Left ventricle myocardium inferior (tissue), 1 donor: Measurements from ENCODE around the gene MAFG. TPM values are rescaled to one million over a fixed set of nuclear protein-coding genes. Genes with fewer than 3 reads are reported as not detected.

Experiments used
- DNase-seq: peaks from one replicate; pipeline ENCODE4 v3.0.0-alpha.2; 2020
- H3K27ac ChIP-seq: fragments of 200-600 bp; replicated peaks from 2 replicates; pipeline ENCODE4 v1.8.0; 2021
- H3K27me3 ChIP-seq: fragments of 200-600 bp; 2 replicates; pipeline ENCODE4 v1.8.0; 2021; ENCODE audit warnings: low read depth
- H3K36me3 ChIP-seq: fragments of 200-600 bp; 2 replicates; pipeline ENCODE4 v1.8.0; 2021
- H3K4me1 ChIP-seq: fragments of 200-600 bp; 2 replicates; pipeline ENCODE4 v1.8.0; 2021
- H3K4me3 ChIP-seq: fragments of 200-600 bp; 2 replicates; pipeline ENCODE4 v1.8.0; 2021; ENCODE audit warnings: mild to moderate bottlenecking, moderate library complexity
- H3K9me3 ChIP-seq: fragments of 200-600 bp; replicated peaks from 2 replicates; pipeline ENCODE4 v1.8.0; 2021
- CTCF ChIP-seq: fragments of 200-600 bp; IDR thresholded peaks from 2 replicates; pipeline ENCODE4 v1.8.0; 2021; ENCODE audit warnings: antibody characterized with exemption, mild to moderate bottlenecking, borderline replicate concordance
- intact Hi-C: fragments of 100-400 bp; cut with micrococcal nuclease; formaldehyde crosslinking; loops from one replicate; pipeline ENCODE4 v1.11.0; 2022
- total RNA-seq: library from RNA; stranded (reverse); fragmentation: NEBNext Ultra II Directional; extraction: Animal tissue kit (Norgen Biotek cat#: 25700); gene quantifications from one replicate; pipeline ENCODE4 v1.2.1, GENCODE V29; 2021
- donor health status: DM: no; HTN: yes; CAD: no; lungs with severe emphysema.

Gene MAFG
- total RNA-seq, 1 donor from 2014 or later: 24.3 TPM

- DNase-seq: no peak
- H3K4me3 ChIP-seq: peak overlapping the region; percentile 93
- H3K36me3 ChIP-seq: peaks cover 40% of the 10 kb centered on the region
- TF ChIP-seq CTCF: no peak
- intact Hi-C loops: no loop called here
- no peaks in the 10 kb centered on the region for H3K27me3 ChIP-seq
- peaks cover 36% of the 10 kb centered on the region for H3K4me1 ChIP-seq
- H3K9me3 ChIP-seq: no peaks in the 10 kb centered on the region
- H3K27ac ChIP-seq: peak overlapping the region; percentile 66
These were observed 15.6 kb downstream of the MAFG start for GRCh38 chr17:81911969-81912368.

GRCh38 chr17:81911277-81911961 lies 16.1 kb downstream of the MAFG start, which contains the start of gene PCYT2:
Gene PCYT2 (minus strand): TSS chr17:81911399. CDS start chr17:81911355, 44 bp downstream.
- Histone ChIP-seq H3K4me3 (peak within 1 kb of the TSS; percentile 93), H3K9me3 (no peaks in the 10 kb centered on the region), H3K36me3 (peaks cover 42% of the 10 kb centered on the region), H3K27me3 (no peaks in the 10 kb centered on the region), H3K4me1 (peaks cover 30% of the 10 kb centered on the region), H3K27ac (peak within 1 kb of the TSS; percentile 79)
- peak; percentile 11 for TF ChIP-seq CTCF
- peak; percentile 91 for DNase-seq
- intact Hi-C loops: no loop called here

GRCh38 chr17:81910840-81911276 lies 16.7 kb downstream of the MAFG start:
- H3K27me3 ChIP-seq: no peaks in the 10 kb centered on the region
- intact Hi-C loops: no loop called here
- no peaks in the 10 kb centered on the region for H3K9me3 ChIP-seq
- H3K36me3 ChIP-seq: peaks cover 47% of the 10 kb centered on the region
- peak overlapping the region; percentile 93 for H3K4me3 ChIP-seq
- peaks cover 24% of the 10 kb centered on the region for H3K4me1 ChIP-seq
- TF ChIP-seq CTCF: no peak
- H3K27ac ChIP-seq: peak overlapping the region; percentile 79
- DNase-seq: no peak

GRCh38 chr17:81909966-81910839 lies 17.3 kb downstream of the MAFG start:
- TF ChIP-seq CTCF: no peak
- peak overlapping the region; percentile 79 for H3K27ac ChIP-seq
- intact Hi-C loops: no loop called here

GRCh38 chr17:81909231-81909630 lies 18.3 kb downstream of the MAFG start:
- intact Hi-C loops: no loop called here
- no peak overlapping the region for H3K4me3 ChIP-seq
- no peak for TF ChIP-seq CTCF
- H3K27me3 ChIP-seq: no peaks in the 10 kb centered on the region
- peaks cover 44% of the 10 kb centered on the region for H3K36me3 ChIP-seq
- no peak overlapping the region for H3K27ac ChIP-seq
- H3K9me3 ChIP-seq: no peaks in the 10 kb centered on the region
- no peak for DNase-seq
- H3K4me1 ChIP-seq: peaks cover 20% of the 10 kb centered on the region

More at GRCh38 chr17:81909966-81910839, 17.3 kb downstream of the MAFG start:
- peaks cover 45% of the 10 kb centered on the region for H3K36me3 ChIP-seq
- H3K4me3 ChIP-seq: peak overlapping the region; percentile 93
- H3K27me3 ChIP-seq: no peaks in the 10 kb centered on the region
- H3K9me3 ChIP-seq: no peaks in the 10 kb centered on the region
- H3K4me1 ChIP-seq: peaks cover 20% of the 10 kb centered on the region
- DNase-seq: no peak
